ENCODE data around the gene CDH11.

The CDH11 gene

GRCh38 chr16:65061263-65061662 is 60.6 kb downstream of the CDH11 start:
- in situ Hi-C loops (cut with MboI; ENCODE audit: low sequenced_read_pairs, unreplicated experiment): no loop called here
- TF ChIP-seq, protein P1, sequence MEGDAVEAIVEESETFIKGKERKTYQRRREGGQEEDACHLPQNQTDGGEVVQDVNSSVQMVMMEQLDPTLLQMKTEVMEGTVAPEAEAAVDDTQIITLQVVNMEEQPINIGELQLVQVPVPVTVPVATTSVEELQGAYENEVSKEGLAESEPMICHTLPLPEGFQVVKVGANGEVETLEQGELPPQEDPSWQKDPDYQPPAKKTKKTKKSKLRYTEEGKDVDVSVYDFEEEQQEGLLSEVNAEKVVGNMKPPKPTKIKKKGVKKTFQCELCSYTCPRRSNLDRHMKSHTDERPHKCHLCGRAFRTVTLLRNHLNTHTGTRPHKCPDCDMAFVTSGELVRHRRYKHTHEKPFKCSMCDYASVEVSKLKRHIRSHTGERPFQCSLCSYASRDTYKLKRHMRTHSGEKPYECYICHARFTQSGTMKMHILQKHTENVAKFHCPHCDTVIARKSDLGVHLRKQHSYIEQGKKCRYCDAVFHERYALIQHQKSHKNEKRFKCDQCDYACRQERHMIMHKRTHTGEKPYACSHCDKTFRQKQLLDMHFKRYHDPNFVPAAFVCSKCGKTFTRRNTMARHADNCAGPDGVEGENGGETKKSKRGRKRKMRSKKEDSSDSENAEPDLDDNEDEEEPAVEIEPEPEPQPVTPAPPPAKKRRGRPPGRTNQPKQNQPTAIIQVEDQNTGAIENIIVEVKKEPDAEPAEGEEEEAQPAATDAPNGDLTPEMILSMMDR (IDR thresholded peaks at IDR 0.05; ENCODE audit: borderline replicate concordance, control extremely low read depth, extremely low read depth, insufficient read depth, missing control alignments): no peak
- DNase-seq (ENCODE audit: low spot score): no peak

DNA sequence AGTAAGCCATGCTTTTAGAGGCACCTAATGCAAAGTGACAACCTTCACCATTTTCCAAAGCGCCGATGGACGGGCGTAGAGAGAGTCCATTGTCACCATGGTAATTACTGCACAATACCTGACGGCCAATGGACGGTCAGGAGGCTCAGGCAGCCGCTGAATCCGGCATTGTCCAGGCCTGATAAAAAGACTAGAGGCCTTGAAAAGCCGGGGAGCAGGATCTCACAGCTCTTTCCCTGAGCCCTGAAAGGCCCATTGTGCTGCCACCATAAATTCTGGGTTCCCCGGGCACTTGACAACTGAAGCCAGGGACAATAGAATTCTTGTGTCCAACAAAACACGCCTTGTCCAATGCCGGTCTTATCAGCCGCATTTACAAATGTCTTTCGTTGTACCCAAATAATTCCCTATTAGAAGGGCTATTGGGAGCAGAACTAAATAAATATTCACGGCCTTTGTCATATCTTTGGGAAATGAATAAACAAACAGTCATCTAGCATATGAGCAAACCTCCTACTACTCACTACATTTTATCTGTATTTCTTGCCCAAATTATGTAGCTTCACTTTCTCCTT is 62.4 kb downstream of the CDH11 start:
- DNase-seq (ENCODE audit: low spot score): no peak
- in situ Hi-C loops (cut with MboI; ENCODE audit: low sequenced_read_pairs, unreplicated experiment): no loop called here
- TF ChIP-seq, protein P1 (IDR thresholded peaks at IDR 0.05; ENCODE audit: borderline replicate concordance, control extremely low read depth, extremely low read depth, insufficient read depth, missing control alignments): no peak

GRCh38 chr16:65057184-65057583 is 64.7 kb downstream of the CDH11 start:
- DNase-seq (ENCODE audit: low spot score): no peak
- TF ChIP-seq, protein P1 (IDR thresholded peaks at IDR 0.05; ENCODE audit: borderline replicate concordance, control extremely low read depth, extremely low read depth, insufficient read depth, missing control alignments): no peak

GRCh38 chr16:65054457-65054856 is 67.4 kb downstream of the CDH11 start:
- no peak for DNase-seq (ENCODE audit: low spot score)
- TF ChIP-seq, protein P1 (IDR thresholded peaks at IDR 0.05; ENCODE audit: borderline replicate concordance, control extremely low read depth, extremely low read depth, insufficient read depth, missing control alignments): no peak
- in situ Hi-C loops (cut with MboI; ENCODE audit: low sequenced_read_pairs, unreplicated experiment): no loop called here

More at GRCh38 chr16:65057184-65057583, 64.7 kb downstream of the CDH11 start:
- in situ Hi-C loops (cut with MboI; ENCODE audit: low sequenced_read_pairs, unreplicated experiment): no loop called here

GRCh38 chr16:65049679-65050078 is 72.2 kb downstream of the CDH11 start:
- no peak for DNase-seq (ENCODE audit: low spot score)
- TF ChIP-seq, protein P1 (IDR thresholded peaks at IDR 0.05; ENCODE audit: borderline replicate concordance, control extremely low read depth, extremely low read depth, insufficient read depth, missing control alignments): no peak
- in situ Hi-C loops (cut with MboI; ENCODE audit: low sequenced_read_pairs, unreplicated experiment): no loop called here

DNA sequence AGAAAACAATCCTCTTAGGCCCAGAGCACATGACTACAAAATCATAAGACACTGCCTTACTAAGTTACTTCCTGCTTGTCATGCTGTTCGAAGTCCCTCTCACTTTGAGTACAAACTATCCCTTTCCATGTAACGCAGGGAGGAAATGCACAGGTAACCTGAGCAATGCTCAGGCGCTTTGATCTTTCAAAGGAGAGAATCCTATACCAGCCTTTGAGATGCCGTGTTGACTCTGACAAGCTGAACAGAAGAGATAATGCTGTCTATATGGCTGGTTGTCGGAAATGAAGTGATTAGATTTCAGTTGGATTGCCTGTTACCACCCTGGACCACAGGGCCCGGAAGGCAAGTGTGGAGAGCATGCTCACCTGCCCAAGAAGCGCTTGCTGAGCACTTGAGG is 75.9 kb downstream of the CDH11 start:
- no peak for DNase-seq (ENCODE audit: low spot score)
- in situ Hi-C loops (cut with MboI; ENCODE audit: low sequenced_read_pairs, unreplicated experiment): no loop called here
- TF ChIP-seq, protein P1 (IDR thresholded peaks at IDR 0.05; ENCODE audit: borderline replicate concordance, control extremely low read depth, extremely low read depth, insufficient read depth, missing control alignments): no peak
